GM23338 (cell line): Measurements from ENCODE around the gene PCLO. TPM values are rescaled to one million over a fixed set of nuclear protein-coding genes. Genes with fewer than 3 reads are reported as not detected.
A peak's percentile ranks its signal among the peaks of the same experiment; 100 is the strongest.

Source experiments
- ATAC-seq: fragments of 200-7000 bp; cut with Tn5 transposase; 3 replicates; pipeline ENCODE4 v1.9.1; 2020
- DNase-seq: peaks from one replicate; pipeline ENCODE4 v3.0.0-alpha.2; 2015; ENCODE audit warnings: low spot score
- H2AFZ ChIP-seq: fragments of 200-600 bp; sonication (generic); 2 replicates; pipeline ENCODE4 v1.8.0; 2016; ENCODE audit warnings: antibody characterized with exemption, mild to moderate bottlenecking, moderate library complexity
- H3F3A ChIP-seq: fragments of 200-600 bp; sonication (generic); replicated peaks from 2 replicates; pipeline ENCODE4 v1.8.0; 2017; ENCODE audit warnings: antibody characterized with exemption, mixed run types, low read depth
- H3K27ac ChIP-seq: fragments of 200-600 bp; sonication (generic); 2 replicates; pipeline ENCODE4 v1.6.1; 2016; ENCODE audit warnings: low read depth
- H3K27me3 ChIP-seq: fragments of 200-600 bp; sonication (generic); 2 replicates; pipeline ENCODE4 v1.8.0; 2016; ENCODE audit warnings: mild to moderate bottlenecking, mixed run types, moderate library complexity; ENCODE audit not compliant: insufficient read depth
- H3K36me3 ChIP-seq: fragments of 200-600 bp; sonication (generic); 2 replicates; pipeline ENCODE4 v1.8.0; 2016; ENCODE audit warnings: mild to moderate bottlenecking; ENCODE audit not compliant: insufficient read depth
- H3K4me1 ChIP-seq: fragments of 200-600 bp; sonication (generic); 2 replicates; pipeline ENCODE4 v1.8.0; 2016; ENCODE audit warnings: mild to moderate bottlenecking, moderate library complexity; ENCODE audit not compliant: insufficient read depth
- H3K4me2 ChIP-seq: fragments of 200-600 bp; sonication (generic); 2 replicates; pipeline ENCODE4 v1.7.1; 2017; ENCODE audit warnings: mixed run types
- H3K4me3 ChIP-seq: fragments of 200-600 bp; sonication (generic); 2 replicates; pipeline ENCODE4 v1.6.1; 2016; ENCODE audit warnings: mixed run types
- H3K79me2 ChIP-seq: fragments of 200-600 bp; sonication (generic); replicated peaks from 2 replicates; pipeline ENCODE4 v1.8.0; 2017; ENCODE audit warnings: mild to moderate bottlenecking; ENCODE audit not compliant: insufficient read depth
- H3K9me2 ChIP-seq: fragments of 200-600 bp; sonication (generic); 2 replicates; pipeline ENCODE4 v1.8.0; 2017; ENCODE audit not compliant: insufficient read depth
- H4K20me1 ChIP-seq: fragments of 200-600 bp; sonication (generic); replicated peaks from 2 replicates; pipeline ENCODE4 v1.8.0; 2017; ENCODE audit warnings: mild to moderate bottlenecking; ENCODE audit not compliant: insufficient read depth
- H3K27ac Mint-ChIP-seq: 2 replicates; pipeline ENCODE4 v1.8.0; 2020; ENCODE audit warnings: inconsistent platforms, mild to moderate bottlenecking, moderate library complexity, mixed read lengths
- H3K27me3 Mint-ChIP-seq: 3 replicates; pipeline ENCODE4 v1.8.0; 2022; ENCODE audit warnings: low read depth, mild to moderate bottlenecking, moderate library complexity, mixed read lengths, inconsistent platforms; ENCODE audit not compliant: insufficient read depth, poor library complexity
- H3K36me3 Mint-ChIP-seq: 3 replicates; pipeline ENCODE4 v1.8.0; 2021; ENCODE audit warnings: low read depth, mild to moderate bottlenecking, inconsistent platforms, moderate library complexity, mixed read lengths
- H3K4me1 Mint-ChIP-seq: 3 replicates; pipeline ENCODE4 v1.8.0; 2020; ENCODE audit warnings: mild to moderate bottlenecking, inconsistent platforms, mixed read lengths
- H3K4me3 Mint-ChIP-seq: 3 replicates; pipeline ENCODE4 v1.8.0; 2021; ENCODE audit warnings: moderate library complexity, mild to moderate bottlenecking, inconsistent platforms, mixed read lengths
- H3K9me3 Mint-ChIP-seq: 3 replicates; pipeline ENCODE4 v1.8.0; 2020; ENCODE audit warnings: moderate library complexity, mild to moderate bottlenecking, inconsistent platforms, mixed read lengths
- EZH2phosphoT487 ChIP-seq: fragments of 200-600 bp; sonication (generic); IDR thresholded peaks from one replicate; pipeline ENCODE4 v1.8.1; 2018; ENCODE audit warnings: antibody characterized with exemption; ENCODE audit not compliant: unreplicated experiment
- JUNB ChIP-seq: IDR thresholded peaks from one replicate; pipeline ENCODE4 v1.6.1; 2016; ENCODE audit warnings: antibody characterized with exemption; ENCODE audit not compliant: unreplicated experiment
- NANOG ChIP-seq: IDR thresholded peaks from 2 replicates; pipeline ENCODE4 v1.6.1; 2016; ENCODE audit warnings: antibody characterized with exemption, borderline replicate concordance
- STAT1 ChIP-seq: IDR thresholded peaks from one replicate; pipeline ENCODE4 v1.6.1; 2016; ENCODE audit warnings: antibody characterized with exemption; ENCODE audit not compliant: unreplicated experiment
- polyA plus RNA-seq: library from polyadenylated mRNA; unstranded; fragments of >200 nt; fragmentation: Nextera tagmentation; extraction: Ambion mirVana; gene quantifications from 2 replicates; pipeline ENCODE4 v1.2.1, GENCODE V29; 2016
- total RNA-seq: library from RNA; depleted of rRNA; stranded (reverse); fragments of >200 nt; shearing (Covaris generic); gene quantifications from 2 replicates; pipeline ENCODE4 v1.2.3, GENCODE V29; 2014
- TF ChIP-seq, protein P1 (sequence below): fragments of 250-450 bp; sonication (Bioruptor Pico); IDR thresholded peaks from 2 replicates; pipeline ENCODE4 v1.5.0; 2020; ENCODE audit warnings: mild to moderate bottlenecking, moderate library complexity

The PCLO gene
- total and polyA plus RNA-seq, 2 experiments from 2014 or later, result 7.4 to 9.1 TPM

DNA sequence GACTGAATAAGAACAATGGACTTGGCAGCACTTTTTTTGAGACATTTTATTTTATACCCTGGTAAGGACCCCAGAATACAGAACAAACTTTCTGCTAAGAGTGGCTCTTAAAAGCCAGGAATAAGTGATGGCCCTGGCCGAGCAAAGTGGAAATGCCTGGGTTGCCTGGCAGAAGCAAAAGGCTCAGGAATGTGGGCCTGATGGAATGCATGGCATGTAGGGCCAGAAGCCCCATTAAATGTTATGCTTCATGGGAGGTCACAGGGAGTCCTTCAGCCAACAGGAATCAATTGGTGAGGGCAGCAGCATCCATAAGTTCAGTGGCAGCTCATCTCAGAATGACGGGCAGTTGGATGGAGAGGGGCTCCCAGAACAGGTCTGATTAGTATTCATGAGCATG is 417.6 kb downstream of the PCLO start (continued):
- TF ChIP-seq, protein P1, sequence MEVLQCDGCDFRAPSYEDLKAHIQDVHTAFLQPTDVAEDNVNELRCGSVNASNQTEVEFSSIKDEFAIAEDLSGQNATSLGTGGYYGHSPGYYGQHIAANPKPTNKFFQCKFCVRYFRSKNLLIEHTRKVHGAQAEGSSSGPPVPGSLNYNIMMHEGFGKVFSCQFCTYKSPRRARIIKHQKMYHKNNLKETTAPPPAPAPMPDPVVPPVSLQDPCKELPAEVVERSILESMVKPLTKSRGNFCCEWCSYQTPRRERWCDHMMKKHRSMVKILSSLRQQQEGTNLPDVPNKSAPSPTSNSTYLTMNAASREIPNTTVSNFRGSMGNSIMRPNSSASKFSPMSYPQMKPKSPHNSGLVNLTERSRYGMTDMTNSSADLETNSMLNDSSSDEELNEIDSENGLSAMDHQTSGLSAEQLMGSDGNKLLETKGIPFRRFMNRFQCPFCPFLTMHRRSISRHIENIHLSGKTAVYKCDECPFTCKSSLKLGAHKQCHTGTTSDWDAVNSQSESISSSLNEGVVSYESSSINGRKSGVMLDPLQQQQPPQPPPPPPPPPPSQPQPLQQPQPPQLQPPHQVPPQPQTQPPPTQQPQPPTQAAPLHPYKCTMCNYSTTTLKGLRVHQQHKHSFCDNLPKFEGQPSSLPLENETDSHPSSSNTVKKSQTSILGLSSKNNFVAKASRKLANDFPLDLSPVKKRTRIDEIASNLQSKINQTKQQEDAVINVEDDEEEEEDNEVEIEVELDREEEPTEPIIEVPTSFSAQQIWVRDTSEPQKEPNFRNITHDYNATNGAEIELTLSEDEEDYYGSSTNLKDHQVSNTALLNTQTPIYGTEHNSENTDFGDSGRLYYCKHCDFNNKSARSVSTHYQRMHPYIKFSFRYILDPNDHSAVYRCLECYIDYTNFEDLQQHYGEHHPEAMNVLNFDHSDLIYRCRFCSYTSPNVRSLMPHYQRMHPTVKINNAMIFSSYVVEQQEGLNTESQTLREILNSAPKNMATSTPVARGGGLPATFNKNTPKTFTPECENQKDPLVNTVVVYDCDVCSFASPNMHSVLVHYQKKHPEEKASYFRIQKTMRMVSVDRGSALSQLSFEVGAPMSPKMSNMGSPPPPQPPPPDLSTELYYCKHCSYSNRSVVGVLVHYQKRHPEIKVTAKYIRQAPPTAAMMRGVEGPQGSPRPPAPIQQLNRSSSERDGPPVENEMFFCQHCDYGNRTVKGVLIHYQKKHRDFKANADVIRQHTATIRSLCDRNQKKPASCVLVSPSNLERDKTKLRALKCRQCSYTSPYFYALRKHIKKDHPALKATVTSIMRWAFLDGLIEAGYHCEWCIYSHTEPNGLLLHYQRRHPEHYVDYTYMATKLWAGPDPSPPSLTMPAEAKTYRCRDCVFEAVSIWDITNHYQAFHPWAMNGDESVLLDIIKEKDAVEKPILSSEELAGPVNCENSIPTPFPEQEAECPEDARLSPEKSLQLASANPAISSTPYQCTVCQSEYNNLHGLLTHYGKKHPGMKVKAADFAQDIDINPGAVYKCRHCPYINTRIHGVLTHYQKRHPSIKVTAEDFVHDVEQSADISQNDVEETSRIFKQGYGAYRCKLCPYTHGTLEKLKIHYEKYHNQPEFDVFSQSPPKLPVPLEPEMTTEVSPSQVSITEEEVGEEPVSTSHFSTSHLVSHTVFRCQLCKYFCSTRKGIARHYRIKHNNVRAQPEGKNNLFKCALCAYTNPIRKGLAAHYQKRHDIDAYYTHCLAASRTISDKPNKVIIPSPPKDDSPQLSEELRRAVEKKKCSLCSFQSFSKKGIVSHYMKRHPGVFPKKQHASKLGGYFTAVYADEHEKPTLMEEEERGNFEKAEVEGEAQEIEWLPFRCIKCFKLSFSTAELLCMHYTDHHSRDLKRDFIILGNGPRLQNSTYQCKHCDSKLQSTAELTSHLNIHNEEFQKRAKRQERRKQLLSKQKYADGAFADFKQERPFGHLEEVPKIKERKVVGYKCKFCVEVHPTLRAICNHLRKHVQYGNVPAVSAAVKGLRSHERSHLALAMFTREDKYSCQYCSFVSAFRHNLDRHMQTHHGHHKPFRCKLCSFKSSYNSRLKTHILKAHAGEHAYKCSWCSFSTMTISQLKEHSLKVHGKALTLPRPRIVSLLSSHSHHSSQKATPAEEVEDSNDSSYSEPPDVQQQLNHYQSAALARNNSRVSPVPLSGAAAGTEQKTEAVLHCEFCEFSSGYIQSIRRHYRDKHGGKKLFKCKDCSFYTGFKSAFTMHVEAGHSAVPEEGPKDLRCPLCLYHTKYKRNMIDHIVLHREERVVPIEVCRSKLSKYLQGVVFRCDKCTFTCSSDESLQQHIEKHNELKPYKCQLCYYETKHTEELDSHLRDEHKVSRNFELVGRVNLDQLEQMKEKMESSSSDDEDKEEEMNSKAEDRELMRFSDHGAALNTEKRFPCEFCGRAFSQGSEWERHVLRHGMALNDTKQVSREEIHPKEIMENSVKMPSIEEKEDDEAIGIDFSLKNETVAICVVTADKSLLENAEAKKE (CRISPR knock-in tag), result peak; percentile 68; the same call in 1 of the 2 replicates

DNA sequence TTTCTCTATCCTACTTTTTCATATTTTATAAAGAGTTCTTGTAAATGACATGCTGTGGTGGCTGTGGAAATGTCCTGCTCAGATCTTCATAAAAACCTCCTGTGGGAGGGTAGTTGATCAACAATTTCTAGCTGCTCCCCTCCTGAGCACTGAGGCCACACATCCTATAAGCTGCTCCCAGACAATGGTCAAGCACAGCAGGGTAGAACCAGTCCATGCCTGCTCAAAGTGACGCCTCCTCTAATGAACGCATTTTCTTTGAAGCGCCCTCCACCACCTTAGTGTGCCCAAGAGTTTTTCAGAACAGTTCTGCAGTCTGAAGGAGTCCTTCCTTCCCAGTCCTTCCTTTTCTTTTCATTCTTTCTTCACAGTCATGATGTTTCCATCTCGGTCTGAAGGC is 420.5 kb downstream of the PCLO start:
- Histone ChIP-seq H3K27ac (no peak overlapping the region), H3K27me3 (no peaks in the 10 kb centered on the region), H3K4me2 (no peak overlapping the region), H3K36me3 (no peaks in the 10 kb centered on the region), H3F3A (no peaks in the 10 kb centered on the region), H2AFZ (no peak overlapping the region), H3K9me2 (peaks cover 45% of the 10 kb centered on the region), H3K79me2 (no peaks in the 10 kb centered on the region), H4K20me1 (no peaks in the 10 kb centered on the region), H3K4me1 (peaks cover 5% of the 10 kb centered on the region; the same call in 1 of the 2 replicates), H3K4me3 (no peak overlapping the region)
- Mint-ChIP-seq H3K4me3 (no peak overlapping the region), H3K4me1 (peaks cover 23% of the 10 kb centered on the region), H3K36me3 (no peaks in the 10 kb centered on the region; the same call in 2 of the 3 replicates), H3K27ac (peak overlapping the region; percentile 49; the same call in 1 of the 2 replicates), H3K9me3 (no peaks in the 10 kb centered on the region), H3K27me3 (peaks cover 6% of the 10 kb centered on the region)
- TF ChIP-seq JUNB (no peak), NANOG (no peak), STAT1 (no peak), EZH2phosphoT487 (no peak)
- DNase-seq (no peak), ATAC-seq (peak; percentile 63; the same call in 2 of the 3 replicates)
